ENCODE data around the gene GAA.

- TF ChIP-seq CTCF (IDR thresholded peaks at IDR 0.05) (no peak), POLR2A (IDR thresholded peaks at IDR 0.05) (no peak), POLR2AphosphoS5 (IDR thresholded peaks at IDR 0.05) (no peak)
Measured at GRCh38 chr17:80109066-80109660, 7.8 kb downstream of the GAA start.

Data from breast epithelium (tissue), 3 donors.